Fibroblast of lung (primary cell): ENCODE results near the gene HMX3. TPM values are rescaled to one million over a fixed set of nuclear protein-coding genes. Genes with fewer than 3 reads are reported as not detected.

ENCODE experiments used
- DNase-seq, 2 donors: peaks; one replicate each; pipeline versions ENCODE4 v3.0.0 to v3.0.0-alpha.2; 2010; ENCODE audit warnings: low read depth in 2 of 2
- H2AFZ ChIP-seq: 2 replicates; pipeline ENCODE4 v1.5.1; 2012; ENCODE audit warnings: low read length, control low read depth, inconsistent platforms
- H3K27ac ChIP-seq: 2 replicates; pipeline ENCODE4 v1.5.1; 2011; ENCODE audit warnings: low read length, control low read depth; ENCODE audit not compliant: insufficient read depth
- H3K27me3 ChIP-seq: 2 replicates; pipeline ENCODE4 v1.5.1; 2011; ENCODE audit warnings: mild to moderate bottlenecking, low read length; ENCODE audit not compliant: control insufficient read depth, insufficient read depth
- H3K36me3 ChIP-seq: 2 replicates; pipeline ENCODE4 v1.5.1; 2011; ENCODE audit warnings: low read length; ENCODE audit not compliant: control insufficient read depth, insufficient read depth
- H3K4me1 ChIP-seq: 2 replicates; pipeline ENCODE4 v1.5.1; 2011; ENCODE audit warnings: low read length; ENCODE audit not compliant: control insufficient read depth, insufficient read depth; ENCODE audit errors: extremely low read depth
- H3K4me2 ChIP-seq: 2 replicates; pipeline ENCODE4 v1.5.1; 2011; ENCODE audit warnings: low read length, control low read depth; ENCODE audit not compliant: insufficient read depth; ENCODE audit errors: extremely low read depth
- H3K4me3 ChIP-seq, 4 experiments: fragments of 200-600 bp in 1 of 4; sonication (generic) in 1 of 4; replicated peaks in 1 of 4; 2 replicates each; pipeline ENCODE4 v1.5.1; 2011 to 2016; ENCODE audit warnings: low read length in 4 of 4, low read depth in 3 of 4, mild to moderate bottlenecking in 3 of 4, control low read depth in 2 of 4, inconsistent platforms in 1 of 4, mixed read lengths in 1 of 4; ENCODE audit not compliant: insufficient read depth in 1 of 4; ENCODE audit errors: control extremely low read depth in 1 of 4
- H3K79me2 ChIP-seq: 2 replicates; pipeline ENCODE4 v1.5.1; 2012; ENCODE audit warnings: mild to moderate bottlenecking, low read length, inconsistent platforms; ENCODE audit not compliant: control insufficient read depth, insufficient read depth
- H3K9ac ChIP-seq: 2 replicates; pipeline ENCODE4 v1.5.1; 2011; ENCODE audit warnings: mild to moderate bottlenecking, low read length, control low read depth; ENCODE audit not compliant: insufficient read depth
- H3K9me3 ChIP-seq: 2 replicates; pipeline ENCODE4 v1.5.1; 2012; ENCODE audit warnings: low read depth, low read length; ENCODE audit not compliant: control insufficient read depth, insufficient read depth
- H4K20me1 ChIP-seq: 2 replicates; pipeline ENCODE4 v1.5.1; 2011; ENCODE audit warnings: low read length; ENCODE audit not compliant: control insufficient read depth, insufficient read depth; ENCODE audit errors: extremely low read depth
- CTCF ChIP-seq, 2 donors: IDR thresholded peaks in 1 of 2; conservative IDR thresholded peaks in 1 of 2; 1 replicate in 1 of 2; 2 replicates in 1 of 2; pipeline ENCODE4 v1.5.1; 2011 to 2012; ENCODE audit warnings: low read length in 2 of 2, control low read depth in 1 of 2, inconsistent platforms in 1 of 2, low read depth in 1 of 2, mild to moderate bottlenecking in 1 of 2
- EZH2 ChIP-seq: IDR thresholded peaks from 2 replicates; pipeline ENCODE4 v1.5.1; 2012; ENCODE audit warnings: low read length, control low read depth, mild to moderate bottlenecking; ENCODE audit errors: missing control alignments
- polyA plus RNA-seq, 2 donors: library from polyadenylated mRNA; depleted of rRNA in 1 of 2; stranded (reverse) in 1 of 2; unstranded in 1 of 2; fragments of >200 nt; gene quantifications; 2 replicates each; pipeline ENCODE4 v1.2.1, GENCODE V29; 2011 to 2012; ENCODE audit warnings: missing spikeins in 1 of 2
- total RNA-seq: library from RNA; depleted of rRNA; stranded (reverse); fragments of >200 nt; gene quantifications from 2 replicates; pipeline ENCODE4 v1.2.1, GENCODE V29; 2014

Gene HMX3
- total and polyA plus RNA-seq, 2 donors (not counting 1 experiment from before 2014, with no cell fraction given): not detected

GRCh38 chr10:123143825-123144168 is 8.0 kb downstream of the HMX3 start:
- no peaks in the 10 kb centered on the region for H3K4me1 ChIP-seq
- no peaks in the 10 kb centered on the region for H3K79me2 ChIP-seq
- H2AFZ ChIP-seq: no peak overlapping the region
- no peak for TF ChIP-seq CTCF (conservative IDR thresholded peaks at IDR 0.05 in 1 of 2, IDR thresholded peaks at IDR 0.05 in 1 of 2; ENCODE audit: low read depth in 1 of 2, low read length in 2 of 2)
- no peak for TF ChIP-seq EZH2
- H3K4me3 ChIP-seq: no peak overlapping the region
- H3K27me3 ChIP-seq: peaks cover 94% of the 10 kb centered on the region
- no peak for DNase-seq
- no peak overlapping the region for H3K4me2 ChIP-seq
- H3K9ac ChIP-seq: no peak overlapping the region
- no peaks in the 10 kb centered on the region for H3K36me3 ChIP-seq
- H3K9me3 ChIP-seq: no peaks in the 10 kb centered on the region
- no peak overlapping the region for H3K27ac ChIP-seq
- H4K20me1 ChIP-seq: no peaks in the 10 kb centered on the region

GRCh38 chr10:123144697-123145541 is 9.1 kb downstream of the HMX3 start:
- TF ChIP-seq CTCF (conservative IDR thresholded peaks at IDR 0.05 in 1 of 2, IDR thresholded peaks at IDR 0.05 in 1 of 2; ENCODE audit: low read depth in 1 of 2, low read length in 2 of 2) (no peak), EZH2 (peak; percentile 94)
- H2AFZ ChIP-seq: no peak overlapping the region

GRCh38 chr10:123145542-123146012 is 9.8 kb downstream of the HMX3 start:
- Histone ChIP-seq H3K27ac (no peak overlapping the region), H3K4me2 (no peak overlapping the region), H3K4me1 (no peaks in the 10 kb centered on the region), H3K79me2 (no peaks in the 10 kb centered on the region), H3K9me3 (no peaks in the 10 kb centered on the region), H3K4me3 (no peak overlapping the region), H3K36me3 (no peaks in the 10 kb centered on the region), H3K9ac (no peak overlapping the region), H2AFZ (no peak overlapping the region), H3K27me3 (peaks cover 93% of the 10 kb centered on the region), H4K20me1 (no peaks in the 10 kb centered on the region)
- TF ChIP-seq EZH2 (peak; percentile 96), CTCF (conservative IDR thresholded peaks at IDR 0.05 in 1 of 2, IDR thresholded peaks at IDR 0.05 in 1 of 2; ENCODE audit: low read depth in 1 of 2, low read length in 2 of 2) (no peak)
- no peak for DNase-seq

More at GRCh38 chr10:123144697-123145541, 9.1 kb downstream of the HMX3 start:
- Histone ChIP-seq H3K9ac (no peak overlapping the region), H3K36me3 (no peaks in the 10 kb centered on the region), H3K9me3 (no peaks in the 10 kb centered on the region), H3K27me3 (peaks cover 92% of the 10 kb centered on the region), H4K20me1 (no peaks in the 10 kb centered on the region), H3K79me2 (no peaks in the 10 kb centered on the region), H3K4me3 (no peak overlapping the region), H3K4me2 (no peak overlapping the region), H3K4me1 (no peaks in the 10 kb centered on the region), H3K27ac (no peak overlapping the region)
- DNase-seq: no peak
